ENCODE data around the gene FOLR1. TPM values are rescaled to one million over a fixed set of nuclear protein-coding genes. Genes with fewer than 3 reads are reported as not detected.

Gene FOLR1
- total and polyA plus RNA-seq, 10 of the 15 experiments (the other 5 are each of a cell fraction or from before 2014, with no cell fraction given), result not detected

DNA sequence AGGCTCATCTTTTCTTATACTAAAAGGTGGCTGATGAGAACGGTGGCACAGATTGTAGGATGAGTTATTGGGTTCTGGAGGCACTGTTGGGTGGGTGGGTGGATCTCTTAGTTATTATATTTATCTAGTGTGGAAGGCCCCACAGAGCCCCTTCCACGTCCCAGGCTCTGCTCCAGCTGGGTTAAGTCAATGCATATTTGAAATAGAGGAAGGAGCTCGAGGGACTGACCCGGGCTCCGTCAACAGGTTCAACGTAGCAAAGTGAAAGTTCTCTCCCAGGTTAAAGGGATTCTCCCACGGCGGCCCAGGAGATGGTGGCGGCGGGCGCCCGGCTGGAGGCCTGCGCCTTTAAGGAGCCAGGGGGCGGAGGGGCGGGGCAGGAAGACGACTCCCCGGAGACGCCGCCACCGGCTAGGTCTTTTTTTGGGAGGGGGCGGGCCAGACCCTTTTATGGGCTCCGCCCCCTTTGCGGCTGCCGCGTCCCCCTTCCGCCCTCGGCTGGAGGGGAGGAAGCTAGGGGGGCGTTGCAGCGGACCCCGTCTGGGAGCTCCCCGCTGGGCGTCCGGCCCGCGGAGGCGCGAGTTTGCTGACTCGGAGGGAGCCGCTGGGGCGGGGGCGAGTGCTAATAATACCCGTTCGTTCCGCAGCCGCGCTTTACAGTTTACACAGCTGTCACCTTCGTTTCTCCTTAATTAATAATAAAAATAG is 31.1 kb downstream of the FOLR1 start (continued):
- TF ChIP-seq CREM (IDR thresholded peaks at IDR 0.05; ENCODE audit: low read depth), result peak; percentile 22; the same call in 1 of the 2 replicates
- TF ChIP-seq CHD2 (IDR thresholded peaks at IDR 0.05; ENCODE audit: borderline replicate concordance, low read depth, low read length), result no peak; the same call in 1 of the 2 replicates
- TF ChIP-seq, protein P1, sequence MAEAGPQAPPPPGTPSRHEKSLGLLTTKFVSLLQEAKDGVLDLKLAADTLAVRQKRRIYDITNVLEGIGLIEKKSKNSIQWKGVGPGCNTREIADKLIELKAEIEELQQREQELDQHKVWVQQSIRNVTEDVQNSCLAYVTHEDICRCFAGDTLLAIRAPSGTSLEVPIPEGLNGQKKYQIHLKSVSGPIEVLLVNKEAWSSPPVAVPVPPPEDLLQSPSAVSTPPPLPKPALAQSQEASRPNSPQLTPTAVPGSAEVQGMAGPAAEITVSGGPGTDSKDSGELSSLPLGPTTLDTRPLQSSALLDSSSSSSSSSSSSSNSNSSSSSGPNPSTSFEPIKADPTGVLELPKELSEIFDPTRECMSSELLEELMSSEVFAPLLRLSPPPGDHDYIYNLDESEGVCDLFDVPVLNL (IDR thresholded peaks at IDR 0.05; ENCODE audit: low read depth, low read length), result no peak
- no peak for TF ChIP-seq MYB (IDR thresholded peaks at IDR 0.05; ENCODE audit: borderline replicate concordance, low read depth, low read length)
- no peak for TF ChIP-seq TARDBP (IDR thresholded peaks at IDR 0.05; ENCODE audit: borderline replicate concordance)
- TF ChIP-seq BHLHE40 (IDR thresholded peaks at IDR 0.05; ENCODE audit: borderline replicate concordance in 1 of 2, low read depth in 2 of 2, low read length in 1 of 2), result peak in 1 of 2 experiments; percentile 25; a peak in 1 of 4 replicates
- TF ChIP-seq ZZZ3 (IDR thresholded peaks at IDR 0.05; ENCODE audit: control insufficient read depth, insufficient read length, low read depth), result no peak
- TF ChIP-seq, protein P2, sequence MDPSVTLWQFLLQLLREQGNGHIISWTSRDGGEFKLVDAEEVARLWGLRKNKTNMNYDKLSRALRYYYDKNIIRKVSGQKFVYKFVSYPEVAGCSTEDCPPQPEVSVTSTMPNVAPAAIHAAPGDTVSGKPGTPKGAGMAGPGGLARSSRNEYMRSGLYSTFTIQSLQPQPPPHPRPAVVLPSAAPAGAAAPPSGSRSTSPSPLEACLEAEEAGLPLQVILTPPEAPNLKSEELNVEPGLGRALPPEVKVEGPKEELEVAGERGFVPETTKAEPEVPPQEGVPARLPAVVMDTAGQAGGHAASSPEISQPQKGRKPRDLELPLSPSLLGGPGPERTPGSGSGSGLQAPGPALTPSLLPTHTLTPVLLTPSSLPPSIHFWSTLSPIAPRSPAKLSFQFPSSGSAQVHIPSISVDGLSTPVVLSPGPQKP (IDR thresholded peaks at IDR 0.05; ENCODE audit: low read depth, low read length), result peak; percentile 40
- TF ChIP-seq RUNX3 (IDR thresholded peaks at IDR 0.05; ENCODE audit: low read length), result peak; percentile 46
- TF ChIP-seq NFXL1 (IDR thresholded peaks at IDR 0.05; ENCODE audit: borderline replicate concordance), result no peak
- TF ChIP-seq ATF7 (IDR thresholded peaks at IDR 0.05; ENCODE audit: low read depth), result peak; percentile 44; the same call in 1 of the 2 replicates
- TF ChIP-seq GATAD2B (conservative IDR thresholded peaks at IDR 0.05; ENCODE audit: low read depth), result peak; percentile 81
- TF ChIP-seq SREBF1 (IDR thresholded peaks at IDR 0.05; ENCODE audit: low read length), result no peak
- no peak for TF ChIP-seq NRF1 (conservative IDR thresholded peaks at IDR 0.05; ENCODE audit: low read depth, low read length)
- TF ChIP-seq SMC3 (IDR thresholded peaks at IDR 0.05; ENCODE audit: borderline replicate concordance, low read length), result no peak; the same call in 1 of the 2 replicates
- TF ChIP-seq, protein P3, sequence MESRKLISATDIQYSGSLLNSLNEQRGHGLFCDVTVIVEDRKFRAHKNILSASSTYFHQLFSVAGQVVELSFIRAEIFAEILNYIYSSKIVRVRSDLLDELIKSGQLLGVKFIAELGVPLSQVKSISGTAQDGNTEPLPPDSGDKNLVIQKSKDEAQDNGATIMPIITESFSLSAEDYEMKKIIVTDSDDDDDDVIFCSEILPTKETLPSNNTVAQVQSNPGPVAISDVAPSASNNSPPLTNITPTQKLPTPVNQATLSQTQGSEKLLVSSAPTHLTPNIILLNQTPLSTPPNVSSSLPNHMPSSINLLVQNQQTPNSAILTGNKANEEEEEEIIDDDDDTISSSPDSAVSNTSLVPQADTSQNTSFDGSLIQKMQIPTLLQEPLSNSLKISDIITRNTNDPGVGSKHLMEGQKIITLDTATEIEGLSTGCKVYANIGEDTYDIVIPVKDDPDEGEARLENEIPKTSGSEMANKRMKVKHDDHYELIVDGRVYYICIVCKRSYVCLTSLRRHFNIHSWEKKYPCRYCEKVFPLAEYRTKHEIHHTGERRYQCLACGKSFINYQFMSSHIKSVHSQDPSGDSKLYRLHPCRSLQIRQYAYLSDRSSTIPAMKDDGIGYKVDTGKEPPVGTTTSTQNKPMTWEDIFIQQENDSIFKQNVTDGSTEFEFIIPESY (IDR thresholded peaks at IDR 0.05), result no peak
- peak; percentile 10; the same call in 1 of the 2 replicates for TF ChIP-seq SPI1 (IDR thresholded peaks at IDR 0.05; ENCODE audit: borderline replicate concordance, insufficient read depth, low read depth, low read length)
- peak; percentile 61; the same call in 1 of the 2 replicates for TF ChIP-seq HDGF (IDR thresholded peaks at IDR 0.05)
- TF ChIP-seq, protein P4, sequence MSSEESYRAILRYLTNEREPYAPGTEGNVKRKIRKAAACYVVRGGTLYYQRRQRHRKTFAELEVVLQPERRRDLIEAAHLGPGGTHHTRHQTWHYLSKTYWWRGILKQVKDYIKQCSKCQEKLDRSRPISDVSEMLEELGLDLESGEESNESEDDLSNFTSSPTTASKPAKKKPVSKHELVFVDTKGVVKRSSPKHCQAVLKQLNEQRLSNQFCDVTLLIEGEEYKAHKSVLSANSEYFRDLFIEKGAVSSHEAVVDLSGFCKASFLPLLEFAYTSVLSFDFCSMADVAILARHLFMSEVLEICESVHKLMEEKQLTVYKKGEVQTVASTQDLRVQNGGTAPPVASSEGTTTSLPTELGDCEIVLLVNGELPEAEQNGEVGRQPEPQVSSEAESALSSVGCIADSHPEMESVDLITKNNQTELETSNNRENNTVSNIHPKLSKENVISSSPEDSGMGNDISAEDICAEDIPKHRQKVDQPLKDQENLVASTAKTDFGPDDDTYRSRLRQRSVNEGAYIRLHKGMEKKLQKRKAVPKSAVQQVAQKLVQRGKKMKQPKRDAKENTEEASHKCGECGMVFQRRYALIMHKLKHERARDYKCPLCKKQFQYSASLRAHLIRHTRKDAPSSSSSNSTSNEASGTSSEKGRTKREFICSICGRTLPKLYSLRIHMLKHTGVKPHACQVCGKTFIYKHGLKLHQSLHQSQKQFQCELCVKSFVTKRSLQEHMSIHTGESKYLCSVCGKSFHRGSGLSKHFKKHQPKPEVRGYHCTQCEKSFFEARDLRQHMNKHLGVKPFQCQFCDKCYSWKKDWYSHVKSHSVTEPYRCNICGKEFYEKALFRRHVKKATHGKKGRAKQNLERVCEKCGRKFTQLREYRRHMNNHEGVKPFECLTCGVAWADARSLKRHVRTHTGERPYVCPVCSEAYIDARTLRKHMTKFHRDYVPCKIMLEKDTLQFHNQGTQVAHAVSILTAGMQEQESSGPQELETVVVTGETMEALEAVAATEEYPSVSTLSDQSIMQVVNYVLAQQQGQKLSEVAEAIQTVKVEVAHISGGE (CRISPR knock-in tag; IDR thresholded peaks at IDR 0.05), result no peak
- TF ChIP-seq, protein P5, sequence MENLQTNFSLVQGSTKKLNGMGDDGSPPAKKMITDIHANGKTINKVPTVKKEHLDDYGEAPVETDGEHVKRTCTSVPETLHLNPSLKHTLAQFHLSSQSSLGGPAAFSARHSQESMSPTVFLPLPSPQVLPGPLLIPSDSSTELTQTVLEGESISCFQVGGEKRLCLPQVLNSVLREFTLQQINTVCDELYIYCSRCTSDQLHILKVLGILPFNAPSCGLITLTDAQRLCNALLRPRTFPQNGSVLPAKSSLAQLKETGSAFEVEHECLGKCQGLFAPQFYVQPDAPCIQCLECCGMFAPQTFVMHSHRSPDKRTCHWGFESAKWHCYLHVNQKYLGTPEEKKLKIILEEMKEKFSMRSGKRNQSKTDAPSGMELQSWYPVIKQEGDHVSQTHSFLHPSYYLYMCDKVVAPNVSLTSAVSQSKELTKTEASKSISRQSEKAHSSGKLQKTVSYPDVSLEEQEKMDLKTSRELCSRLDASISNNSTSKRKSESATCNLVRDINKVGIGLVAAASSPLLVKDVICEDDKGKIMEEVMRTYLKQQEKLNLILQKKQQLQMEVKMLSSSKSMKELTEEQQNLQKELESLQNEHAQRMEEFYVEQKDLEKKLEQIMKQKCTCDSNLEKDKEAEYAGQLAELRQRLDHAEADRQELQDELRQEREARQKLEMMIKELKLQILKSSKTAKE (IDR thresholded peaks at IDR 0.05; ENCODE audit: low read depth, poor library complexity, severe bottlenecking), result peak; percentile 18
